HTR-8/SVneo (cell line): ENCODE data around the gene CCHCR1.

ENCODE experiments used
- DNase-seq: peaks from one replicate; pipeline ENCODE4 v3.0.0; 2011; ENCODE audit warnings: low spot score, mixed read lengths; ENCODE audit not compliant: insufficient read length
- FAIRE-seq: peaks from 2 replicates; lab custom pipeline; 2011; peaks lifted over from hg19 to GRCh38; lab: Jason Lieb, UNC

CCHCR1 gene

DNA sequence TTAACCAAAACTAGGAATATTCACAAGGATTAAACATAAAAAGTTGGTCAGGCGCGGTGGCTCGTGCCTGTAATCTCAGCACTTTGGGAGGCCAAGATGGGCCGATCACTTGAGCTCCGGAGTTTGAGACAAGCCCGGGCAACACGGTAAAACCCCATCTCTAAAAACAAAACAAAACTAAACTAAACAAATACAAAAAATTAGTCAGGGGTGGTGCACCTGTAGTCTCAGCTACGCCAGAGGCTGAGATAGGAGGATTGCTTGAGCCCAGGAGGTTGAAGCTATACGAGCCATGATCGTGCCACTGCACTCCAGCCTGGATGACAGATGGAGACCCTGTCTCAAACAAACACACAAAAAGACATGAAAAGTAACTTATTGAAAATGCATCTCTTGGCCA, 21.9 kb downstream of the CCHCR1 start:
- FAIRE-seq = no peak

DNA sequence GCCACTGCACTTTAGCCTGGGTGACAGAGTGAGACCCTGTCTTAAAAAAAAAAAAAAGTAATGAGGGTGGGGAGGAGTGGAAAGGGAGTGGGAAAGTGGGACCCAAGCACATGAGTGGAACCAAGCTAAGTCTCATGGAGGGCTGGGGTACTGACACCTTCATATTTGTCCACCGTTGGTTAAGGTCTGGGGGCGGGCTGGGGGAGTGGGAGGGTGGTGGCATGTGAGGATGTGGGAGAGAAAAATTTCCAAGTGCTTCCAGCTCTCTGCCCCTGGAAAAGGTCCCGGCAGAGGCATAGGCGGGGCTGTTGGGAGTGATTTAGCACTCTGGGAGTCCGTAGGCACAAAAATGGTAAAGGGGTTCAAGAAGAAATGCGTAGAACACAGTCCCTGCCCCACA, 24.8 kb downstream of the CCHCR1 start:
- DNase-seq (no peak), FAIRE-seq (no peak)

More for the DNA sequence above, 21.9 kb downstream of the CCHCR1 start:
- DNase-seq = no peak

DNA sequence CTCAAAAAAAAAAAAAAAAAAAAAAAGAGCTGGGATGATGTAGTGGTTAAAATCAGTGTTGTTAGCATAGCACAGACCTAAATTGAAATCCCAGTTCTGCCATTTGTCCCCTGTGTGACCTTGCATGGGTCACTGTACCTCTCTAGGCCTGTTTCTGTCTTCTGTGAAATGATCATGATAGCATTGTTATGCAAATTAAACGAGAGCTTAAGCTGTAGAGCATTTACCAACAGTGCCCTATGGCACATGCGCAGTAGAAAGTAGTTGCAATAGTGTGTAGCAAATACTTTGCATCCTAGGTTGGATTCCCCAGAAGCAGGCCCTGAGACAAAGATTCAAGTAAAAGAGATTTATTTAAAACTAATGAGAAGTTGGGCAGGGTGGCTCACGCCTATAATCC, 26.0 kb downstream of the CCHCR1 start:
- no peak for DNase-seq
- FAIRE-seq = no peak

DNA sequence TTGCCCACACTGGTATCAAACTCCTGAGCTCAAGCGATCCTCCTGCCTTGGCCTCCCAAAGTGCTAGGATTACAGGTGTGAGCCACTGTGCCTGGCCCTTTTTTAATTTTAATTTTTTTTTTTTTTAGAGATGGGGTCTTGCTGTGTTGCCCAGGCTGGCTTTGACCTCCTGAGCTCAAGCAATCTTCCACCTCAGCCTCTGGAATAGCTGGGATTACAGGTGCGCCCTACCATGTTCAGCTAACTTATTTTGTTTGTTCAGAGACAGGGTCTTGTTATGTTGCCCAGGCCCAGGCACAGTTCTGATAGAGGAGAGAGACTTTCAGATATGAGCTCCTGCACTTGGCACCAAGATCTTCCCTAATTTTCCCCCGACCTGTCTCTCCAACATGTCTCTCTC, 26.9 kb downstream of the CCHCR1 start:
- FAIRE-seq = no peak
- DNase-seq = no peak

DNA sequence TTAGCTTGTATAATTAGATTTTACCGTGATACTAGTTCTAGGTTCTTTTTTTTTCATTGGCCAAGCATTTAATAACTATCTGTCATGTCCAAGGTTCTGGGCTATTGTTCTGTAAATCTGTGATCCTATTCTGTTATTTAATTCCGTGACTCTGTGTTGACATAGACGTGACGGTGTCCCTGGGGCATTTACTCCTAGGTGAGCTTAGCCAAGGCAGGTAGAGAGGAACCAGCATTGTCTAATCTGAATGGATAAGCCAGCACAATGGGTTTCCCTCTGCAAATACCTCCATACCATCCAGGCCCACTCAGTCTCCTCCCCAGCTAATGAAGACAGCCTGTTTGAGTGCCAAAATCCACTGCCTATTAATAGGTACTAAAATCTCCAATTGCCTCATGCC, 28.5 kb downstream of the CCHCR1 start:
- no peak for FAIRE-seq
- DNase-seq = no peak

DNA sequence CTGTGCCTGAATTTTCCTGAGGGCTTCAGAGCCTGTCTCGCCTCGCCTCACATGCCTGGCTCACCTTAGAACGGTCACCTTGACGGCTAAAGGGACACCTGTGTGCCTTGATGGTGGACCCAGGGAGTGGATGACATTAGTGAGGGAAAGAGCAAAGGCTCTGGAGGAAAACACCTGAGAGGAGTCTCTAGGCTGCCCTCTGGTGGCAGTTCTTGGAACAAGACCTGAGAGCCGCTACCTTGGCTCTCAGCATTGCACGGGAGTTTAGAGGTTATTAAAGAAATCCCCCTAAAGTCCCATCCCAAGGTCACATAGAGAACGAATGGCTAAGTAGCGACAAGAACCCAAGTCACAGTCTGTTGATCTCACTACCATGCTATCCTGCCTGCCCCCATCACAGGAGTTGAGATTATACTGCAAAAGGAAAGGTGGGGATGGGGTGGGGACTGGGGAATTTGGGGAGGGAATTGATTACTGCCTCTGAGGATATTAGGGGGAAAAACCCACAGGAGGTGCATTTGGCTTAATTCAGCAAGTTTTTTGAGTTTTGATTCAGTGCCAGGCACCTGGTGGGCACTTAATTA, 29.4 kb downstream of the CCHCR1 start:
- DNase-seq = peak; percentile 64
- no peak for FAIRE-seq

DNA sequence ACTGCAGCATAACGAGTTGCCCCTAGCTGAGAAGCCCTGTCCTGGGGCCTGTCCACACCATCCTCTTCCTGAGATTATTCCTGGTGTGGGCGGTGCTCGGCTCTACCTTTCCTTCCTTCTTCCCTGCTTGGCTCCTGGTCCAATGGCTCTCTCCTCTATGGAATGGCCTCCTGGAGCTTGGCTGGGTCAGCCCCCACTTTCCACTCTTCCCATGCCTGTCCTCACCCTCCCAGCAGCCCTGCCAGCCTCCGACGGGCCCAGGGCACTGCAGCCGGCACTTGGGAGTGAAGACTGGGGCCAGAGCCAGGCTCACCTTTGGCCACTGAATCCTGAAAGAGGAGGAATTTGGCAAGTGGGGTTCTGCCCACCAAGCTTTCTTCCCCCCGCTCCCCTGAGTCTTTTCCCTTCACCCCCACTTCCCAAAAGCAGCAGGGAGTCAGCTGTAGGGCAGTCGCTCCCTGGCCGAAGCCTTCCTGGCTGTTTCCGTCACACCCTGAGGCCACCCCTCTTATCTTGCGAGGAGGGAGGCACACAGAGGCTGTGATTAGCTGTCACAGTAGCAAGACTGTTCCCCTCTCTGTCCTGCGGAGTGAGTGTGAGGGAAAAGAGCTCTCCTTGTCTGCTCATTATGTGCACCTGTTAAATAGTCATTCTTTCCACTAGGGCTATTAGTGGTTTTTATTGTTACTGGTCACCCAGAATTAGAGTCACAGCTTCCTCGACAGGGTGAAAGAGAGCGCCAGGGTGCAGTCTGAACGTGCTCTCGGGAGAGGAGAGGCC, 31.0 kb downstream of the CCHCR1 start:
- DNase-seq = no peak
- no peak for FAIRE-seq

DNA sequence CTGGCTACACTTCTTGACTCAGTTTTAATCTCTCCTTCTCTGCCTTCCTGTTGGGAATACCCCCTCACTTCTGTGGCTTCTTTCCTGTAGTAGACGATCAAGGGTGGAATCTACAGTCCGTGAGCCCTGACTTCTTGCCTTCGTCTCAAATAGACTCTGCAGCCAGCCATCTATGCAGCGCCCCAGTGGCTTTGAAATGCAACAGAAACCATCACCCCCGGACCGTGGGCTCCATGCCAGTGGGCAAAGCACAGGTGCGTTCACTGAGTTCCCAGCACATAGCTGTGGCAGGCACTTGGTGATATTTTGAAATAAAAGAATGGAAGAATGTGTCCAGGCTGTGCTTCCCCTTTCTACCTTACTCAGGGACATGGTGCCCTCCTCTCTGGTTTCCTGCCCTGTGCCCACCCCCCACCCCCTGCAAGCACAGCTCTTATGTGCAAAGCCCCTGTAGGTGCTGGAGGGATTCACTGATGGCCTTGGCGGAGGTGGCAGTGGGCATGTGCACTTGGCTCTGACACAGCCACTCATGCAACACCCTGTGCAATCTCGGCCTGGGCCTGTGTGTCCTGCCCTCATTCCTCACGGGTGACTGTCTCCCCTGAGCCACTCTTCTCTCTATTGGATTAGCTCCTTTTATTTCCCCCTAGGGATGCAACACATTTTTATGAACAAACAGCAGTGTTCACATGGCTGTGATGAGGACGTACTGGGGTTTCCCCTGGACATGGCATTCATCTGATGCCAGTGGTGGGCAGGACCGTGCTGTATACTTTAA, 31.8 kb downstream of the CCHCR1 start:
- DNase-seq = no peak
- FAIRE-seq = no peak

DNA sequence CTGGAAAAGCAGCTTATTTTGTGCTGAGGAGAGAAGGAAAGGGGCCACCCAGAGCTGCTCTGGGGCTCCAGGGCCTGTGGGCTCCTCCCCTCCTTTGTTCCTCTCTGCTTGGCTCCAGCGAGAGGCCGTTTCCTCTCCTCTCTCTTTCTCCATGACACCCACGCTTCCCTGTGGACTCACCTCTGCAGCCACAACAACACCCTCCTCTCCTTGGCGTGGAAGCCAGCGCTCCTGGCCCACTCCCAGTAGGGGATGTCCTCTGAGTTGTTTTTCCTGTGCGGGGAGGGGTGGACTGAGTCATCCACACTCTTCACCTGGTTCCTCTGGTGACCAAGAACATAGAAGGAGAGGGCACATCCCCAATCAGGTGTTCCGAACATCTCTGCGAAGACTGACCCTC, 32.4 kb downstream of the CCHCR1 start:
- DNase-seq = no peak

DNA sequence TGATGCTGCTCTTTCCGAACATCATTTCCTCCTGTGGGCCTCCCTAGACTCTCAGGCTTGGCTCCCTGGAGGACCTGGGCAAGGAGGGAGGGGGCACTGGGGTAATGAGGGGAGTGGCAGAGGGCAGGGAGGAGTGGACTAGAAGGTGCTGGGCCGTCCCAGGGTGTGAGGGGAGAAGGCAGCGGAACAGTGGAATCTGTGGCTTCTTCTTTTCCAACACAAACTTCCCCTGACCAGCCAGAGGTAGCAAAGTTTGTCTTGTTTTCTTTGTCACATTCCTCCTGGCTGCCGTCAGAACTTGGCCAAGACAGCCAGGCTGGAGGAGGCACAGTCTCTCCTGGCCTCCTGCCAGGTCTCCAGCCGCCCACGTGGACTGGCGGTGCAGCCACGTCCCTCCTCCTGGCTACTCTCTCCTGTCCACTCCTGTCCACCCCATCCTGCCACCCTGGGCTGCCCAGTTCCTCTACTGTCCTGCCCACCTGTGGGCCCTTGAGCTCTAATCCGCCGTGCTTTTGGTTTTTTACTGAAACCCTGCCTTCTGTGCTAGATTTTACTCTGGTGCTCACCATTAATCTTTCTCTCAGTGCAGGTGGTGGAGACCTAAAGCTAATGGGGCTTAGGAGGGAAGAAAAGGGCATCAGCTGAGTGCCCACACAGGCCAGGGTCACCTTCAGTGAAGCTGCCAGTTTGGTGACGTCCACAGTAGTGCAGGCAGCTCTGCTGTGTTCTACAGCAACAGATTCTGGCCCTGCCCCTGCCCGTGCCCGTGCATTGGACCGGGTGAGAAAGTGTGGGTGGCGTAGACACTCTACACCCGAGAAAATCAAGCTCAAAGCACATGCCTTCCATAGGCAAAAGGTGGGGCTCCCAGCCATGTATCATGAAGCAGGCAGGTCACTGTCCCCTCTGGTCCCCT, 34.6 kb downstream of the CCHCR1 start:
- FAIRE-seq (peak; percentile 97), DNase-seq (peak; percentile 92)

More for the DNA sequence above, 32.4 kb downstream of the CCHCR1 start:
- FAIRE-seq = no peak

DNA sequence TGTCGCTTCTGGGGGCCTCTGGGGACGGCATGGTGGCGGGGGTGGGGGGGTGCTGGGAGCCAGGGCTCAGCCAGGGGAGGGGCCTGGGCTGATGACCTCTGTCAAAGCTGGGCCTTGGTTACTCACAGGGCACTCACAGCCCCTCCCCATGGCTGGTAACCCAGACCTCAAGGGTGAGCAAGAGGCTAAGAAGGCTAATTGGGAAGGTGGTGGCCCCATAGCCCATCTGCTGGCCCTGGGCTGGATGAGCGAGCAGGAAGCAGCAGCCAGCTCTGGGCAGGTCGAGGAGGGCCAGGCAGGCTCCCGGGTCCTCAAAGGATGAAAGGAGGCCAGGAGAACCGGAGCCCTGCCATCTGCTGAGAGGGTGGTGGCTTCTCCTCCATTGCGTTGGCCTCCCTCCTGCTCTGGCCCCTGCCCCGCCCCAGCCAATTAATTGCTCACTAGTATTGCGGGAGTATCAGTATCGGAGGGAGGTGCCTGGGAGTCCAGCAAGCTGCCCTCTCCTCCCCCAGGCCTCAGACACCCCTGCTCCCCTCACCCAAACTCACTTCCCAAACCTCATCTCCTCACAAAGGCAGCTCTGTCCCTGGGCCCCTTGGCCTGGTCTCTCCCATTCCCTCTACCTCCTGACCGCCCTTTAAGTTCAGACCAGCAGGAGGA, 36.3 kb downstream of the CCHCR1 start:
- no peak for DNase-seq
- FAIRE-seq = no peak

DNA sequence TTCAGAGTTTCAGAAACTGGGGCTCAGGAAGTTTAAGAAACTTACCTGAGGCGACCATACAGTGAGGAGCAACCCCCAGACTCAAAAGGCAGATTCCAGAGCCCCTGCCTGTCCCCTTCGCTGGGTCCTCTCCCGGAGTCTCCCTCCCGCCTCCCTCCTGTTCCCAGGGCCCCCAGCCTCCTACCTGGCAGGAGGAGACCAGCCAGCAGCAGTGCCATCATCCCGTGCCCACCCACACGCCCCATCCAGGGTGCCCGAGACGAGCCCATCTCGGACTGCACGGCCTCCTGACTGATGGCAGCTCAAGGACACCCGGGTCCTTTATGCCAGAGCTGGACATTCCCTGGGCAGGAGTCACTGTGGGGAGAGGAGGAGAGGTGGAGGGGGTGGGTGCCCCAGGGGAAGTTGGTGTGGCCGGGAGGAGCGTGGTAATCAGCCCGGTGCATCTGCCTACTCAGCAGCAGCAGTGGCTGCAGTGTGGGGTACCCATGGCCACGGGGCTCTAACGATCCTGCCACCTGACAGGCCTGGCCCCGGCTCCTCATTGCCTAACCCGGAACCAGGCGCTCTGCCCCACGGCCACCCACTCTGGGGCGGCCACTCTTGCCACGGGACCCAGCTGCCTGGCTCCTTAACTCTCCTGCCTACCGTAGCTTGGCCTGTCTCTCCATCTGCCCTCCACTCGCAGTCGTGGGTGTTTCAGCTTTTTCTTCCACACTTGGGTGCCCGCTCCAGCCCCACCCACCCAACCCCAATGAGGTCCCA, 37.3 kb downstream of the CCHCR1 start, which contains the start of gene CDSN:
Gene CDSN, minus strand, starts transcription at position 296 of the 765 bp plus-strand sequence. Its CDS starts 27 bp downstream, at position 269.
- no peak for FAIRE-seq
- no peak for DNase-seq

DNA sequence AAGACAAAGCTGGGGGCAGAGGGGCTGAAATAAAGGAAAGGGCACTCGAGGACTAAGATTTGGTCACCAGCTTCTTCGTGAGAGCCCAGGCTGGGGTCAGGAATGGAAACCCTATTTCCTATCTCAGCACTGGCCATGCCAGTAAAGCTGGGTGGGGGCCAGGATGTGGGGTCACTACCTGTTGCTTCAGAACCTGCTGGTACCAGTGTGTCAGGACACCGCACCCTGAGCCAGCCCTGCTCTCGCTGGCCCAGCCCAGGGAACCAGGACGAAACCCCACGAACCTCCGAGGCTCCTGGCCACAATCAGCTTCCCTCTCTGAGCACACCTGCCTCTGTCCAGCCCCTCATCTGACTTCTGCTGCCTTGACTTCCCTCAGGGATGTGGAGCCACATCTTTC, 39.4 kb downstream of the CCHCR1 start:
- FAIRE-seq = no peak

DNA sequence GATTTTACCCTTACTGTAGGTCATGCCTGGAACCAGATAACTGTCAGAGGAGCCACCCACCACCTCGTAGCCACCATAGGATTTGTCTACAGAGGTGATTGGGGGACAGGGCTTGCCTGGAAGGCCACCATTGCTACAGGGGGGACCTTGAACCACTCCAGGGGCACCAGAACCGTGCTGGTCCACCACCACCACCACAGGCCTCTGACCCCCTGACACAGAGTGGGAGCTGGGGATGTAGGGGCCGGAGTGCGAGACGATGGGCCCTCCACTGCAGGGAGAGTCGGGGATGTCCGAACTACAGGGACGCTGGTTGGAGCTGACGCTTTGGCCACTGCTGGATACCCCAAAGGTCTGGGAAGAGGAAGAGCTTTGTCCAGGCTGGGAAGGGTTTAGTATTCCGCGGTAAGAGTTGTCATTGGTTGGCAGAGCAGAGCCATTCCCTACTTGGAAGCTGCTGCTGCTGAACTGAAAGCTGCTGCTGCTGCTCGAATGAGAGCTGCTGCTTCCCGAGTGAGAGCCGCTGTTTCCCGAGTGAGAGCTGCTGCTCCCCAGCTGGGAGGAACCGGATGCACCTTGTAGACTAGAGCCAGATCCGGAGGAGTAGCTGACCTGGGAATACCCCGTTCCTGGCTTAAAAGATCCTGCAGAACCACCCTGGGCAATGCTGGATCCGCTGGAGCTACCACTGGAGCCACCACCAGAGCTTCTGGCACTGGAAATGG, 40.8 kb downstream of the CCHCR1 start:
- FAIRE-seq (no peak), DNase-seq (no peak)

More for the DNA sequence above, 39.4 kb downstream of the CCHCR1 start:
- no peak for DNase-seq

DNA sequence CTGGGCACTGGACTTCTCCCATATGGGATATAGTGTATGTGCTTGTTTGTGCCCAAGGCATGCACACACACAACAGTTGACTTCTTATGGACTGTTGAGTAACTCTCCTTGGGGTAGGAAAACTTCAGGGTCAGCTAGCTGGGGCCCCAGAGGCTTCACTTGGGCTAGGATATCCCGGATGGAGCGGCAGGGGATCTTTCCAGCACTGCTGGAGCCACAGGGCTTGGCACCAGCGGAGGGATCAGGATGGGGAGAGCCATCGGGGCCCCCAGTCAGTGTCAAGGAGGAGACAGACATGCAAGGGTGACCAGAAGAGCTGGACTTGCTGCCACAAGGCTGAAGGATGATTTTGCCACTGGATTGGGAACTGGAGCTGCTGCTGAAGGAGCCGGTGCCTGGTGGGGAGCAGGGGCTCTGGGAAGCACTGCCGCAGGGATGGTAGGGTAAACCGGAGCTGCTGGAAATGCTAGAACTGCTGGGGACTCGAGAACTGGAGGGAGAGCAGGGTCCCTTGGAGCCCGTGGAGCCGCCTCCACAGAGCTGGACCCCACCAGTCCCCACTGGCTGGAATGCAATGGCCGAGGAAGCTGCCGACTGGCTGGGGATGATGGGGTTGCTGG, 41.6 kb downstream of the CCHCR1 start:
- no peak for DNase-seq

DNA sequence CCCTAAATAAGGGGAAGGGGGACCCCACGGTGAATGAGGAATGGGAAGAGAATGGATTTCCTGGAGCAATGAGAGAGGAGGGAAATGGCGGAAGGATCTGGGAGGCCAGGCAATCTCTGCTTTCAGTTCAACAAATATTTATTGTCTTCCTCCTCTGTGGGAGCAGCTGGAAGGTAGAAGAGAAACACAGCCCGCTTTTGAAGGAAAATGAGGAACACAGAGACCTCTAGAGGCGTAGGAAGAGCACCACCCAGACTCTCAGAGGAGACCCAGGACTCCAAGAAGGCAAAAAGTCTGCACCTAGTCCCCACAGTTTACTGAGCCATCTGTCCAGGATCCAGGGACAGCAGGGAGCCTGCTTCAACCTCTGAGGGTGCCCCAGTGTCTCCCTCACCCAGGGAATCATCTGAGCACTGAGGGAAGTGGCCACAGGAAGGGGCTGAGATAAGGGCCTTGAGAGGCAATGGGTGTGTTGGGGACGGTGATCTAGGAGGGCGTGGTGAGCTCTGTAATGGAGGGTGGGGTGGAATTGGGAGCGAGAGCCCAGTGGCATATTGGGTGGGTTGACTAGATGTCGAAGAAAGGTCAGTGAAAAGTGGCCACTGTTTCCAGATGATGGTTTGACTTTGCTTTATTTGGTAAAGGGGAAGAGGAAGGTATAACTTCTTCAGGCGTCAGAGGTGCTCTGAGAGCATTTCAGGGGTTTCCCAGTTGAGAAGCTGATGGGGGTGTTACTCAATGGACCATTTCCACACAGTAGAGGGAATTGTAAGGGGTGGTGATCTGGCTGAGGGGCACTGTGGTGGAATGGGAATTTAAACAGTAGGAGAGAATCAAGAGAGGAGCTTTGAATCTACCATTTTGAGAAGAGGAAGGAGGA, 42.4 kb downstream of the CCHCR1 start:
- FAIRE-seq (no peak), DNase-seq (peak; percentile 35)

More for the DNA sequence above, 41.6 kb downstream of the CCHCR1 start:
- peak; percentile 71 for FAIRE-seq

DNA sequence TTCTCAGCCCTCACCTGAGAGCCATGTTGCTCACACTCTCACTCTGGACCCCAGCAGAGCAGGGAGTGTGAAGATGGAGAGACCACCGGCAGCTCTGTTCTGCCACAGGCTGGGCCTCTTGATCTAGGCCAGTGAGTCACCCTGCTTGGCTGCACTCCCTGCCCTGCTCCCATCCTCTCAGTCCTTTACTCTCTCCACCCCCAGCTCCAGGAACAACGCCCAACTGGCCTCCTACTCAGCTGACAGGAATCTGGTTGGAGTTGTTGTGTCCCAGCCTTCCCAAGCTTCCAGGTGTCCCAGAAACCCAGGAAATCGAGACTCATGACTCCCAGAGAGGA, 43.1 kb downstream of the CCHCR1 start, which contains the start of gene PSORS1C1:
Gene PSORS1C1, plus strand, starts transcription at position 260 of the 338 bp plus-strand sequence. CDS start 14,833 bp downstream, outside the sequence.
- peak; percentile 98 for FAIRE-seq
- DNase-seq = peak; percentile 92
